Measurements from ENCODE around the gene OR4X2. TPM values are rescaled to one million over a fixed set of nuclear protein-coding genes. Genes with fewer than 3 reads are reported as not detected.
"Not testable (repeated sequence)": the region's sequence is repeated elsewhere in the genome, so short reads cannot be mapped to it uniquely, and the experiment has no call there.

Gene OR4X2
- total RNA-seq (not detected), polyA plus RNA-seq (0.07 TPM)
- long read RNA-seq, donor 1 = 0 reads
- long read RNA-seq, donor 2 = 0 reads
- long read RNA-seq, donor 3 = 0 reads
- long read RNA-seq, donor 4 = 0 reads
- long read RNA-seq, donor 5 = 0 reads
- long read RNA-seq, donor 6 = 0 reads
- long read RNA-seq, donor 7, partial matches to known transcripts = 0 of 1 reads
- long read RNA-seq, donor 7, other reads (novel, unspliced or antisense) = 0 of 1 reads
- long read RNA-seq, donor 8 = 0 reads
- long read RNA-seq, donor 9 = 0 reads
- long read RNA-seq, donor 10 = 0 reads

GRCh38 chr11:48244804-48245203, at the start of gene OR4X2:
Gene OR4X2, plus strand, starts transcription at chr11:48245104. Its CDS starts 0 bp downstream, at chr11:48245104.
- Histone ChIP-seq H3K9me3 (ENCODE audit: control insufficient read depth in 2 of 2, insufficient read depth in 1 of 2, low read length in 1 of 2) (no peaks in the 10 kb centered on the region), H3K27ac (ENCODE audit: low read depth in 1 of 2, low read length in 1 of 2) (no peak within 1 kb of the TSS), H3K27me3 (ENCODE audit: control insufficient read depth in 2 of 2, insufficient read depth in 1 of 2, low read length in 1 of 2) (no peaks in the 10 kb centered on the region), H3K36me3 (ENCODE audit: control insufficient read depth in 2 of 2, insufficient read depth in 2 of 2, low read length in 1 of 2) (no peaks in the 10 kb centered on the region), H3K4me1 (ENCODE audit: control insufficient read depth in 2 of 2, insufficient read depth in 2 of 2, low read length in 2 of 2) (no peaks in the 10 kb centered on the region), H3K4me3 (ENCODE audit: low read length in 2 of 2) (no peak within 1 kb of the TSS)
- DNase-seq (ENCODE audit: low read depth in 6 of 9, low spot score in 9 of 9) = no peak

GRCh38 chr11:48207881-48208280, 37.0 kb upstream of the OR4X2 start:
- Histone ChIP-seq H3K27me3 (ENCODE audit: control insufficient read depth in 2 of 2, insufficient read depth in 1 of 2, low read length in 1 of 2) (no peaks in the 10 kb centered on the region), H3K4me1 (ENCODE audit: control insufficient read depth in 2 of 2, insufficient read depth in 2 of 2, low read length in 2 of 2) (no peaks in the 10 kb centered on the region), H3K9me3 (ENCODE audit: control insufficient read depth in 2 of 2, insufficient read depth in 1 of 2, low read length in 1 of 2) (no peaks in the 10 kb centered on the region), H3K4me3 (ENCODE audit: low read length in 2 of 2) (no peak overlapping the region), H3K36me3 (ENCODE audit: control insufficient read depth in 2 of 2, insufficient read depth in 2 of 2, low read length in 1 of 2) (no peaks in the 10 kb centered on the region), H3K27ac (ENCODE audit: low read depth in 1 of 2, low read length in 1 of 2) (no peak overlapping the region)
- 96% methylated on average over 2 of the region's 2 CpGs for WGBS
- no peak for DNase-seq (ENCODE audit: low read depth in 6 of 9, low spot score in 9 of 9)

GRCh38 chr11:48210052-48210451, 34.9 kb upstream of the OR4X2 start:
- H3K36me3 ChIP-seq (ENCODE audit: control insufficient read depth in 2 of 2, insufficient read depth in 2 of 2, low read length in 1 of 2) = no peaks in the 10 kb centered on the region
- H3K4me1 ChIP-seq (ENCODE audit: control insufficient read depth in 2 of 2, insufficient read depth in 2 of 2, low read length in 2 of 2) = no peaks in the 10 kb centered on the region
- no peak overlapping the region for H3K27ac ChIP-seq (ENCODE audit: low read depth in 1 of 2, low read length in 1 of 2)
- H3K9me3 ChIP-seq (ENCODE audit: control insufficient read depth in 2 of 2, insufficient read depth in 1 of 2, low read length in 1 of 2) = no peaks in the 10 kb centered on the region
- no peak for DNase-seq (ENCODE audit: low read depth in 6 of 9, low spot score in 9 of 9)
- no peak overlapping the region for H3K4me3 ChIP-seq (ENCODE audit: low read length in 2 of 2)
- WGBS = 35% methylated on average over 7 of the region's 7 CpGs
- H3K27me3 ChIP-seq (ENCODE audit: control insufficient read depth in 2 of 2, insufficient read depth in 1 of 2, low read length in 1 of 2) = no peaks in the 10 kb centered on the region

GRCh38 chr11:48216510-48216909, 28.4 kb upstream of the OR4X2 start, which contains the start of gene OR4B1:
Gene OR4B1, plus strand, starts transcription at chr11:48216810. Its CDS starts 0 bp downstream, at chr11:48216810.
- no peaks in the 10 kb centered on the region for H3K36me3 ChIP-seq (ENCODE audit: control insufficient read depth in 2 of 2, insufficient read depth in 2 of 2, low read length in 1 of 2)
- no peaks in the 10 kb centered on the region for H3K27me3 ChIP-seq (ENCODE audit: control insufficient read depth in 2 of 2, insufficient read depth in 1 of 2, low read length in 1 of 2)
- no peak within 1 kb of the TSS for H3K27ac ChIP-seq (ENCODE audit: low read depth in 1 of 2, low read length in 1 of 2)
- DNase-seq (ENCODE audit: low read depth in 6 of 9, low spot score in 9 of 9) = no peak
- H3K4me1 ChIP-seq (ENCODE audit: control insufficient read depth in 2 of 2, insufficient read depth in 2 of 2, low read length in 2 of 2) = no peaks in the 10 kb centered on the region
- 79% methylated on average over 2 of the region's 2 CpGs for WGBS
- H3K9me3 ChIP-seq (ENCODE audit: control insufficient read depth in 2 of 2, insufficient read depth in 1 of 2, low read length in 1 of 2) = no peaks in the 10 kb centered on the region
- no peak within 1 kb of the TSS for H3K4me3 ChIP-seq (ENCODE audit: low read length in 2 of 2)

- Histone ChIP-seq H3K4me3 (ENCODE audit: low read length in 2 of 2) (no peak overlapping the region), H3K36me3 (ENCODE audit: control insufficient read depth in 2 of 2, insufficient read depth in 2 of 2, low read length in 1 of 2) (no peaks in the 10 kb centered on the region), H3K27me3 (ENCODE audit: control insufficient read depth in 2 of 2, insufficient read depth in 1 of 2, low read length in 1 of 2) (no peaks in the 10 kb centered on the region), H3K27ac (ENCODE audit: low read depth in 1 of 2, low read length in 1 of 2) (no peak overlapping the region), H3K4me1 (ENCODE audit: control insufficient read depth in 2 of 2, insufficient read depth in 2 of 2, low read length in 2 of 2) (no peaks in the 10 kb centered on the region), H3K9me3 (ENCODE audit: control insufficient read depth in 2 of 2, insufficient read depth in 1 of 2, low read length in 1 of 2) (peaks cover 0 to 13% of the 10 kb centered on the region in 2 donors)
- 84% methylated on average over 18 of the region's 18 CpGs for whole genome bisulfite sequencing
- DNase-seq (ENCODE audit: low read depth in 6 of 9, low spot score in 9 of 9) = no peak
Observed at GRCh38 chr11:48228761-48229160, 16.1 kb upstream of the OR4X2 start.

- peaks cover 0 to 13% of the 10 kb centered on the region in 2 donors for H3K9me3 ChIP-seq (ENCODE audit: control insufficient read depth in 2 of 2, insufficient read depth in 1 of 2, low read length in 1 of 2)
- H3K4me1 ChIP-seq (ENCODE audit: control insufficient read depth in 2 of 2, insufficient read depth in 2 of 2, low read length in 2 of 2); DNase-seq (ENCODE audit: low read depth in 6 of 9, low spot score in 9 of 9); H3K27me3 ChIP-seq (ENCODE audit: control insufficient read depth in 2 of 2, insufficient read depth in 1 of 2, low read length in 1 of 2); H3K36me3 ChIP-seq (ENCODE audit: control insufficient read depth in 2 of 2, insufficient read depth in 2 of 2, low read length in 1 of 2); H3K27ac ChIP-seq (ENCODE audit: low read depth in 1 of 2, low read length in 1 of 2); H3K4me3 ChIP-seq (ENCODE audit: low read length in 2 of 2): not testable (repeated sequence)
- WGBS = 88% methylated on average over 11 of the region's 11 CpGs
Observed at GRCh38 chr11:48230057-48230456, 14.8 kb upstream of the OR4X2 start.

GRCh38 chr11:48237727-48238126, 7.2 kb upstream of the OR4X2 start:
- no peaks in the 10 kb centered on the region for H3K36me3 ChIP-seq (ENCODE audit: control insufficient read depth in 2 of 2, insufficient read depth in 2 of 2, low read length in 1 of 2)
- H3K9me3 ChIP-seq (ENCODE audit: control insufficient read depth in 2 of 2, insufficient read depth in 1 of 2, low read length in 1 of 2) = no peaks in the 10 kb centered on the region
- no peak overlapping the region for H3K27ac ChIP-seq (ENCODE audit: low read depth in 1 of 2, low read length in 1 of 2)
- no peak overlapping the region for H3K4me3 ChIP-seq (ENCODE audit: low read length in 2 of 2)
- no peak for DNase-seq (ENCODE audit: low read depth in 6 of 9, low spot score in 9 of 9)
- 38% methylated on average over 3 of the region's 3 CpGs for WGBS
- H3K27me3 ChIP-seq (ENCODE audit: control insufficient read depth in 2 of 2, insufficient read depth in 1 of 2, low read length in 1 of 2) = no peaks in the 10 kb centered on the region
- H3K4me1 ChIP-seq (ENCODE audit: control insufficient read depth in 2 of 2, insufficient read depth in 2 of 2, low read length in 2 of 2) = no peaks in the 10 kb centered on the region

GRCh38 chr11:48242501-48242900, 2.4 kb upstream of the OR4X2 start:
- no peak overlapping the region for H3K4me3 ChIP-seq (ENCODE audit: low read length in 2 of 2)
- H3K27ac ChIP-seq (ENCODE audit: low read depth in 1 of 2, low read length in 1 of 2) = no peak overlapping the region
- 79% methylated on average over 3 of the region's 3 CpGs for WGBS
- H3K36me3 ChIP-seq (ENCODE audit: control insufficient read depth in 2 of 2, insufficient read depth in 2 of 2, low read length in 1 of 2) = no peaks in the 10 kb centered on the region
- H3K4me1 ChIP-seq (ENCODE audit: control insufficient read depth in 2 of 2, insufficient read depth in 2 of 2, low read length in 2 of 2) = no peaks in the 10 kb centered on the region
- no peaks in the 10 kb centered on the region for H3K9me3 ChIP-seq (ENCODE audit: control insufficient read depth in 2 of 2, insufficient read depth in 1 of 2, low read length in 1 of 2)
- no peaks in the 10 kb centered on the region for H3K27me3 ChIP-seq (ENCODE audit: control insufficient read depth in 2 of 2, insufficient read depth in 1 of 2, low read length in 1 of 2)
- DNase-seq (ENCODE audit: low read depth in 6 of 9, low spot score in 9 of 9) = no peak

GRCh38 chr11:48248902-48249301, 4.0 kb downstream of the OR4X2 start:
- WGBS = 91% methylated on average over 1 of the region's 1 CpG
- Histone ChIP-seq H3K4me3 (ENCODE audit: low read length in 2 of 2) (no peak overlapping the region), H3K36me3 (ENCODE audit: control insufficient read depth in 2 of 2, insufficient read depth in 2 of 2, low read length in 1 of 2) (no peaks in the 10 kb centered on the region), H3K4me1 (ENCODE audit: control insufficient read depth in 2 of 2, insufficient read depth in 2 of 2, low read length in 2 of 2) (no peaks in the 10 kb centered on the region), H3K27ac (ENCODE audit: low read depth in 1 of 2, low read length in 1 of 2) (no peak overlapping the region), H3K9me3 (ENCODE audit: control insufficient read depth in 2 of 2, insufficient read depth in 1 of 2, low read length in 1 of 2) (no peaks in the 10 kb centered on the region), H3K27me3 (ENCODE audit: control insufficient read depth in 2 of 2, insufficient read depth in 1 of 2, low read length in 1 of 2) (no peaks in the 10 kb centered on the region)
- DNase-seq (ENCODE audit: low read depth in 6 of 9, low spot score in 9 of 9) = no peak

All from thymus (tissue), 14 donors.